Skeletal muscle cell (primary cell): ENCODE measurements around the gene MYO5A.

ENCODE experiments used
- DNase-seq: peaks from one replicate; pipeline ENCODE4 v3.0.0-alpha.2; 2010; ENCODE audit warnings: low read depth
- H3K4me3 ChIP-seq: 2 replicates; pipeline ENCODE4 v1.5.1; 2011; ENCODE audit warnings: low read depth, mild to moderate bottlenecking, control low read depth, low read length, moderate library complexity

Gene MYO5A

DNA sequence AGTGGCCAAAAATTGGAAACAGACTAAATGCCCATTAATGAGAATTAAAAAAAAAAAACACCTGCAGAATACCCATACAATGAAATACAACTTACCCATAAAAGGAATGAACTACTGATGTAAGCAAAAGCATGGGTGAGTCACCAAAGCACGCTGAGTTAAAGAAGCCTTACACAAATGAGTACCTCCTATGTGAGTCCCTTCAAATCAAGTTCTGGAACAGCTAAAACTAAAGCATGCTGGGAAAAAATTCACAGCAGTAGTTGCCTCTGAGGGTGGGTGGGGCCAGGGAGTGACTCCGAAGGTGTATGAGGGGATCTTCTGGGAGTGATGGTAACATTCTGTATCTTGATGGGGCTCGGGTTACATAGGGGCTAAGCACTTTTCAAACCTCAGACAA lies 244.5 kb downstream of the MYO5A start:
- no peak overlapping the region for H3K4me3 ChIP-seq
- DNase-seq, result no peak

DNA sequence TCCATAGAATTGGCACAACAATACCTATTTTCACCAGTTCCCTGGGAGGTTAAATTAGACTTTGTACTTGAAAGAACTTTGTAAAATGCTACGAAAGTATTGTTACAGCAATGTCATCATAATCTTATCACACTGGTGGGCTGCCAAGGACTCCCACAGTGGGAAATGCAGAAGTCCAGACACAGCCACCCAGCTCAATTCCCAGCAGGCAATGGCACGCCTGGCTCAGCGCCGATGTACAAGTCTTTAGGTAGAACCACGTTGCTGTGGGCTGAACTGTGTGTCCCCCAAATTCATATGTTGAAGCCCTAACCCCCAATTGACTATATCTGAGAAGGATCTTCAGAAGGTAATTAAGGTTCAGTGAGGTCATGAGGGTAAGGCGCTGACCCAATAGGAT lies 245.4 kb downstream of the MYO5A start:
- no peak for DNase-seq

DNA sequence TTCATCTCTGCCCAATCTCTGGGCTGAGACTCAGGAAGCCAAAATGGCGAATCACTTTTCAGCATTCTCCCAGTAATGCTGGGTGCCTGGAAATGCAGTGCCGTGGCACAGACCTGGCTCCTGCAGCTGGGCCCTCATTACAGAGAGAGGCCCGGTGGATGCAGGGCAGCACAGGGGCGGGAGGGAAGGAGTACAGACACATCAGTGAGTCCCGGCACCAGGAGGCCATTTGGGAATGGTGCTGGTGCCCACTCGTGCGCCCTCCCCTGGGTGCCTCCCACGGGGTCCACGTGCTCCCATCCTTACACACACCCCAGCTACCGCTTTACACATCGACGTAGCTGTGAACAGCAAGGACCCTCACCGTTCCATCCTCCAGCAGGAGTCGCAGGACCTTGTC lies 246.3 kb downstream of the MYO5A start:
- no peak overlapping the region for H3K4me3 ChIP-seq
- DNase-seq, result no peak

More for the DNA sequence above, 245.4 kb downstream of the MYO5A start:
- no peak overlapping the region for H3K4me3 ChIP-seq

DNA sequence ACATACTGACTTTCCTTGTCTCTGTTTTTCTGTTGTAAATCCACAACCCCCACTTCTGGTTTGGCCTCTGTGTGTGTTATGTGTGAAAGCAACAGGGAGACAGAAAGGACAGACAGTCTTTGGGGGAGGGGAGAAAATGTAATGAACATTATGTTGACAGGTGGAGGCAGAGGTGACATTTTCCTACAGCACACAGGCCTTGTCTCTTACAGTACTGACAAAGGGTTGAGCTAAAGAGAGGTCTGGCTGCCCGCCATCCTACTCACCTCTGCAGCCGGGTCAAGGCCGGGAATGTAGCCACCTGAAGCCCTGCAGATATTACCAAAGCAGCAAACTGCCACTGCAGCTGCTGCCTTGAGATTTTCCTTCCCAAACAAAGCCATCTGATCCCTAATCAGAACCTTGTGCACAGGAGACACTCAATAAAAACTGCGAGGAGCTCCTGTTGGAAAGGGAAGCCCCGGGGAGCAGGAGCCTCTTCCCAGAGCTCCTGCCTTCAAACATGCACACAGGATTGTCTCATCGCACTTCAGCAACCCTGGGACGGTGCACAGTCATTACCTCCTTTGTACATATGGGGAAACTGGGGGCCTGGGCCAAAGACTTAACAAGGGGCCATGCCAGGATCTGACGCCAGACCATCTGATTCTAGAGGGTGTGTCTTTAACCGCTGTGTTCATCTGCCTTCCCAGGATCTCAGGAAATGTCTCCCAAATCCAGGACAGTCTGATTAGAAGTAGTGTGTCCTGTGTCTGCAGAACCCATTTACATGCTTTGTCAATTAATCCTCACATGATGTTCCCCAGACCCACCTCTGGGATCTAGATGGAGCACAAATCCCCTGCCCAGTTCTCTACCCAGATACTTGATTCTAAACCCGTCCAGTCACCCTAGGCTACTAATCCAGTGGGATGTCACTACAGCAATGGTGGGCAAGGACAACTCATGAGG lies 247.3 kb downstream of the MYO5A start:
- H3K4me3 ChIP-seq, result no peak overlapping the region
- DNase-seq, result no peak

DNA sequence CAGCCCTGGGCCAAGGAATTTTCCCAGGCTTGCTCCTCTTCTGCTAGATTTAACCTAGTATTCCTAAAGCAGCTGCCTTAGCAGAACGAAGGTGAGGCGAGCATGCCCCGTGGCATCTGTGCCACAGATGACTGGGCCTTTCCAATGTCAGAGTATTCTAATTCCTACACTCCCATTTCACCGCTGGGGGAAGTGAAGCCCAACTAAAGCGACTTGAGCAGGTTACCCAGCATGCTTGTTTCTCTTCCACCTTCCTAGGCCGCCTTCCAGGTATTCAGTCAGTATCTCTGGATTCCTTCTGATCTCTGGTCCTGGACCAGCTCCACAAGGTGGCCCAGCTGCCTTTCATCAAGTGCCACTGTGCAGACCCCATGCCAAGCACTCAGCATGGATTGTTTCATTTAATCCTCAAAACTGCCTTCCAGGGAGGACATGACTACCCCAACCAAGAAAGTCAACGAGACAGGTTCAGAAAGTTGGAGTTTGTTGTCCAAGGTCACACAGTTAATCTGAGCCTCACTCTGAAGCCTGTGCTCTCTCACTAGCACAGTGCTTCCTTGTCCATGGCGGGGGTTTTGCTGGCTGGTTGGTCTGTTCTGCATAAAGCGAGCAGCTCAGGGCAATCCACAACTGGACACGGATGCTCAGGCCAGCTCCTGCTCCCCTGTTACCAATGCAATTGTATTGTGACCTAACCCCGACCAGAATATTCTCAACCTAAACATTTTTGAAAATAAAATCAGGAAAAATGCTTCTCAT lies 248.2 kb downstream of the MYO5A start:
- no peak for DNase-seq

DNA sequence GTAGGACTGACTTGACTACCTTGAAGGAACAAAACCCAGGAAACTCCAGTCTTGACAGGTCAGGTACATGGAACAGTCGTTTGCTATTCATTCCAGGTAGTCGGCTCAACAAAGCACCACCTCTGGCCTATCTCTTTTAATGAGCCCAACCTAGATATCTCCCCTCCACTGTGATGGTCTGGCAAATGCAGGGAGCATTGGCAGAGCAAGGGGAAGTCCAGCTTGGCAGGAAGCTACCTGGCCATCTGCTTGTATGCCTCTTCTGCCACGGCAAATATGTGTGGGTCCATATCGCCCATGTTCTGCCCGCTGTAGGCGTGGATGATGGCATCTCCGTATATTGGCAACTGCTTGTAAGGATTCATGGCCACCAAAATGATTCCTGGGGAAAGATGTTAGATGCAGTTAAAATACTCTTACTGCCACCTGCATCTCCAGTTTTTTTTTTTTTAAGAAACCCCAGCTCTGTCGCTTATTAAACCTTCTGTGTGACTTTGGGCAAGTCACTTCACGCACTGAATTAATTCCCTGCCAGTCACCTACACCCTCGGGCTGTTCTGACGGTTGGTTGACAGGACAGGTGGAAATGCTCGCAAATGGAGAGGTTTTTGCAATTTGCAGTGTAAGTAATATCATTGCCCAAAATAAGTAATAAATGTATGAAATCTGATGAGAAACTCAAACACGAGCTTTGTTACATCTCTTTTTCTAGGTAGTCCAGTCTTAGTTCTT lies 249.9 kb downstream of the MYO5A start:
- H3K4me3 ChIP-seq, result no peak overlapping the region
- DNase-seq, result no peak

More for the DNA sequence above, 248.2 kb downstream of the MYO5A start:
- no peak overlapping the region for H3K4me3 ChIP-seq

DNA sequence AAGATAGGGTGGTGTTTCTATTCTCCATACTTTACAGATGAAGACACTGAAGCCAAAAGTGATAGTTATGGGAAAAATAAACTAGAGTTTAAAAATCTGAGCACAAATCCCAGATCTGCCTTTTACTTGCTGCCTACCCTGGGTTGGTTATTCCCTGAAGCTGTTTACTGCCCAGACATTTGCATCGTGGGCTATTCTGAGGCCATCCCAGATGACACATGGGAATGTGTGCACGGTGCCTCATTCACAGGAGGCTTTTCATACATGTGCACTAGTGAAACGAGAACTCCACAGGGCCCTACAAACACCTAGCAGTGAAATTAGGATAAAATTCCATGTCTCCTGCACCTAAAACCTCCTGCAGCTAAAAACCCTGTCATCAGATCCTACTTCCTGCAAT lies 250.5 kb downstream of the MYO5A start:
- DNase-seq, result no peak
- no peak overlapping the region for H3K4me3 ChIP-seq

DNA sequence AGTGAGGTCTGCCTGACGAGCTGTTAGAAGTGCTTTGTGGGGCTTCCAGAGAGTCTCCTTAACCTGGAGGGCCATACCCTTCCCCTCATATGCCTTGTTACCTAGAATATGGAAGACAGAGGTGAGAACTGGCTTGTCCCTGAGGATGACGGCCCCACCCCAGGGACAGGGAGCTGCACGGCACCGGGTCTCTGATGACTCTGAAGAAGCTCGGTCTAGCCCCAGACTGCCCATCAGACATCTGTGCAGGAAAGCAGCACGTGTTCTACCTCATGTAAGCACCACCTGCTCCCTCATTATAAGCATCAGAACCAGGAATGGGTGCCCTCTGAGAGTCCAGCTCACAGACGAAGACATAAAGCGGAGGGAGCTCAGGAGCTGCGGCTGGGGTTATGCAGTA lies 251.1 kb downstream of the MYO5A start:
- H3K4me3 ChIP-seq, result no peak overlapping the region
- no peak for DNase-seq

DNA sequence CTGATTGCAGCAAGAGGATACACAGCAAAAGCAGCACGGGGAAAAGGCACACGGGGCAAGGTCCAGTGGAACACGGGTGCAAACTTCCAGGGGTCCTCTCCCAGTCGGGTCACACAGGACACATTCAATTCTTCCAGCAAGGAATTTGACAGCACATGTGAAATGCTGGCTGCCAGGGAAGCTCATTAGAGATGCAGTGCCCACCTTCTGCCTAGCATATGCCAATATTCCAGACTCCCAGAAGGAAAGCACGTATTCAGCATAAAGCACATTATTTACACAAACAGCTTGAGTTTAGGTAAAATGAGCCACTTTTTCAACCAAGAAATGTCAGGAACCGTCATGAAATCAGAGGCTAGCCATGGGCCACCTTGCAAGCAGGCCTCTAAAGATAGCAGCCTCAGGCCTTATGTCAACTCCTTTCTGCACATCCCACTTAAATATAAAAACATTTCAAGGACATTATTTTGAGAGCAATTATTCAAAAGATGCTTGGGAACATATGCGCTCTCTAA lies 252.4 kb downstream of the MYO5A start:
- H3K4me3 ChIP-seq, result no peak overlapping the region
- no peak for DNase-seq

DNA sequence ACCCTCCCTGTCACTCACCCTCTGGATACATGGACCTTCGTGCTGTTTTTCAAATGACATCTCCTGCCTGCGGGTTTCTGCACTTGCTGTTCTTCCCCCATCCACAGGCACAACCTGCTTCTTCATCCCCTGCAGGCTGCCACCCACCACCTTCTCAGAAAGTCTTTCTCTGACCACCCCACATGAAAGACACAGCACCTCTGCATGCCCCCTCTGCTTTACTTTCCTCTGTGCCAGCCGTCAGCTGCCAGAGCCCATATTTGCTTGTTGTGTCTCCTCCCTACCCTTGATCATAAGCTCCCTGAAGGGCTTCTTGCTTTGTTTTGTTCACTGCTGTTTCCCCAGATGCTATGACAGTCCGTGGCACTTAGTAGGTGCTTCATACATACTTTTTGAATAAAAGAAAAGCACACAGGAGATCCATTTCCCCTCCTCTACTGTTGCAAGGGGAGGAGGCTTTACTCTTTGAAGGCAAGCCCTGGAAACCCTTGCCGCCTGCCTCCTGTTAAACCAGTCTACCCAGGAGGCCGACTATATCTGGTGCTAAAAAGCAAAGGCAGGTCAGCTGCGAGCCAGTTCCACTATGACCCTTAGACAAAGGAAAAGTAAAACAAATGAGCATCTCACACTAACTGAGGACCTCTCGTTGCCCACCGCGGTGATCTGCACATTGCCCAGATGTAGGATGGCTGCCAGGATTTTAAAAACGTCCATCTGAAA lies 265.0 kb downstream of the MYO5A start:
- no peak for DNase-seq
- H3K4me3 ChIP-seq, result no peak overlapping the region

DNA sequence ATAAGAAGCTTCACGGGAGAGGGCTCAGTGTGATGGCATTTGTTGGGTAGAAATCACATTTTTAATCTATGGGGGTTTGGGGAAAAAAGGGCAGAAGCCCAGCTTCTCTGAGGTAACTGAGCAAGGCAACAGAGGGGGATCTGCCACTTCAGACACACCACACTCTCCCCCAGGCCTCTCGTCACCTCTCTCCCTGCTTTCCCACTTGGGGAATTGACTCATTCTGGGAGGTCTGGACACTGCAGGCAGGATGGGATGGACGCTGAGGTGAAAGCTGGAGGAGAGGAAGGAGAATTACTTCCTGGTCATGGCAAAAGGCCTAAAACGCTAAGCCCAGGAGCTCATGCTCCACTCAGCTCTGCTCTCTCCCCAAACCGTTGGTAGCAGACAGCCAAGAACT lies 266.3 kb downstream of the MYO5A start:
- no peak for DNase-seq
- H3K4me3 ChIP-seq, result no peak overlapping the region

DNA sequence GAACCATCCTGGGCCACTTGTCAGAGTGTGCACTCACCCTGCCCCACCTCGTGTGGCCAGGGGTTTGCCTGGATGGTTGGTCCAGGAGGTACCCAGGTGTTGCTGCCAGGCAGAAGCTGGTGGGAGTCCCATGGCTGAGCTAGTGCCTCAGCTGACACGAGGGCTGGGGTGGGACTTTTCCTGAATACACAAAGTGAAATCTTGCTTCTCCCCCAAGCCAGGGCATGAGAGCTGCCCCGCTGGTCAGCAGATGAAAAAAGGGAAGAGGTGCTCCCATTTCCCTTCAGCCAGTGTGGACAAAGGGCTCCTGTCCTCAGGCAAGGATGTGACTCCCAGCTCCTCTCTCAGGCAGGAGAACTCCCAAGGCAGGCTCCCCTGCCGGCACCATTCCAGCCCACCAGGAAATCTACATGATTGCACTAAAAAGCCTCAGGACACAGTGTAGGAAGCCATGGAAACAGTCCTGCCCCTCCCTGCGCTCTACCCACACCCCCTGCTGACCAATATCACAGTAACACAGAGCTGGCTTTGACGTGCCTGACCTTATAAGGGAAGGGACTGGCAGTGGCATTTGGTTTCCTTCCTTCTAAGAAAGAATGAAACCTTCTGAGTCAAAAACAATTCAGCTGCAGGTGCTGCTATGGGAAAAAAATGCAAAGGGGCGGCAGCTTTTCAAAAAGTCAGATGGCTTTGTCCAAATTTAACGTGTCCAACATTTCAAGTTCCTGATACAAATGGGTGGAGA lies 267.0 kb downstream of the MYO5A start:
- no peak overlapping the region for H3K4me3 ChIP-seq
- no peak for DNase-seq

DNA sequence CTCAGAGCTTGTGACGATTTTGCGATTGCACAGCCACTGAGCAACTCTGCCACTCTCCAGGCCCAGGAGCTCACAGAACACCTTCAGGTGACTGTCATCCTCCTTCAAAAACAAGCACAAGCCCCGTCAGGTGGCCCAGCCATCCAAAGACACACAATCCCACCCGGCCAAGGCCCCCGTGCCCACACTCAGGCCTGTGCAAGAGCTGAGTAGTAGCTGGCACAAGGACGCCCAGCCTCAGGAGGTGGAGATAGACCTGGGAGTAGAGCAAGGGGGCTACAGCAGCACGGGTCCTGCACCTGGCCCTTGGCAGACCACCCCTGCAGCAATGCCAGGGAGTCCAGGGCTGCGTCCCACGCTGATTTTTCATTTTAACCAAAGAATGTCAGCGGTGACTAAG lies 267.7 kb downstream of the MYO5A start:
- no peak for DNase-seq
- no peak overlapping the region for H3K4me3 ChIP-seq

DNA sequence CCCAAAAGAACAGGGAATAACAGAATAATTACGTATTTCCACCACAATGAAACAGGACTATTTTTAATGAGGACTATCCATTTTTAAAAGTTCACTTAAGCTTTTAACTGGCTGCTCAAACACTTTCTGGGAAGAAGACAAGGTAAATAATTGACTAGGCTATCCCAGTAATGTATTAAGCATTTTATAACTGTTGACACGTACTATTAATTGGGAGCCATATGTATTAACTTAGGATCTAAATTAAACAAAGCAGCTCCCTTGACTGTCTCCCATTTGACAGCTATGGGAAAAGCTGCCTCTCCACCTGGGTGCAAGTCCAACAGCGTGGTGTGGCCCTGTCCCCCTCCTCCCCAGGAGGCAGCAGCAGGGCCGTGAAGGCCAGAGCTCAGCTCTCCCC lies 269.2 kb downstream of the MYO5A start:
- no peak for DNase-seq
- no peak overlapping the region for H3K4me3 ChIP-seq

DNA sequence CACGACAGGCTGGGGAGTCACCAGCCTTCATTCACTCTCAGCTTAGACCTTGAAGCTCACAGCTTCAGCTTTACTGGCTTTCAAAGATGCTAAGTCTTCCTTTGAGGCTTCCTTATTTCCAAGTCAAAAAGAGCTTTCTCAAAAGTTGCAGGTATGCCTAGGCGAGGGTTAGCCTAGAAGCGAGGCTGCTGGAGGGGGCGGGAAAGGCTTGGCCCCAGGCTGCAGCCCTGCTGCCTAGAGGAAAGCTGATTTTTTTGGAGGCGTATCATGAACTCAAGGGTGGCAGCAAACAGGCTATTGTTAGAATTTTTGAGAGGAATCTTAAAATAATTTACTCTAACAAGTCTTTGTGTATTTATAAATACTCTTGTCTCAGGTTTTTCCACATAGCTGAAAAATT lies 270.2 kb downstream of the MYO5A start:
- H3K4me3 ChIP-seq, result no peak overlapping the region
- DNase-seq, result no peak

DNA sequence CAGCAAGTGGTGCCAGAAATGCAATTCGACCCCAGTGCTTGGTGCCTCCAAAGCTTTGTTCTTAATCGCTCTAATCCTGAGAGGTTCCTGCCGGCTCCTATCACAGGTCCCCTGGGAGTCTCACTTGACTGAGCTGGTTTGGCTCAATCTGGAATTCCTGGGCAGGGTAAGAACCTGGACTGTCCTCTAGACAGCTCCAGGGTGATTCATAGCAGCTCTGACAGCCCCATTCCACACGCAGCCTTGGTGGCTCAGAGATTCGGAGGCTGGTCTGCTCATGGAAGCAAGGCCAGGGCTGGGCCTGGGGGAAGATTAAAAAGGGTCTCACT lies 271.0 kb downstream of the MYO5A start:
- no peak for DNase-seq
- H3K4me3 ChIP-seq, result no peak overlapping the region
